Measurements from ENCODE around the gene C1orf35.

Gene C1orf35

DNA sequence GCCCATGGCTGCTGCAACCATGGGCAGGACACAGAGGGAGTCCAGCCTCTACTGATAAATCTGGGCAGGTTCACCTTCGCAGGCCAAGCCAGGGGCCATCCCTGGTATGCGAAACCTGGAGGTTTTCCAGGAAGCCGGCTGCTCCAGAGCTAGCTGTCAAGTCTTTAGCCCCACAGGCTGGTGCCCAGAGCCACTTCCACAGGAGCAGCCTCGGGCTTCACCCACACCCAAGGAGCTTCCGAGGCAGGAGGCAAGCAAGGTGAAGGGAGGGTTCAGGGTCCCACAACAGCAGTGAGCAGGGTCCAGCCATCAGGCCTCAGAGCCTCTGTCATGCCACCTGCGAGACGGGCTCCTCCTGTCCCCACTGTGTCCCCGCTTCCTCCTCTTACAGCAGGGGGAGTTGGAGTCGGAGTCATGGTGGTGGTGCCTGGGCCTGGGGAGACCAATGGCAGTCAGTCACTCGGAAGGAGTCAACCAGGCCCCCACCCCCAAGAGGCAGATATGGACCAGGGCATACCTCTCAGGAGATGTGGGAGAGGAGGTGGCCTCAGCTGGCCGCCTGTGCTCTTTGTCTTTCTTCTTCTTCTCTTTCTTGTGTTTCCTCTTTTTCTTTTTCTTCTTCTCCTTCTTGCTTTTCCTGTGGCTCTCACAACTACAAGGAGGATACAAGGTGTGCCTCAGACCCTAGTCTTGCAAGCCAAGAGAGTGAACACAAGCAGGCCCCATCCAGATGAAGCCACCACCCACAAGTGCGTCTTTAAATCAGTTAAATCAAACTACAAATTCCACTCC is 2.1 kb downstream of the C1orf35 start:
- DNase-seq: no peak
- no peak for TF ChIP-seq GATA1 (IDR thresholded peaks at IDR 0.05; ENCODE audit: low read depth, low read length)
- no peak for TF ChIP-seq POLR2A (IDR thresholded peaks at IDR 0.05; ENCODE audit: low read length)

DNA sequence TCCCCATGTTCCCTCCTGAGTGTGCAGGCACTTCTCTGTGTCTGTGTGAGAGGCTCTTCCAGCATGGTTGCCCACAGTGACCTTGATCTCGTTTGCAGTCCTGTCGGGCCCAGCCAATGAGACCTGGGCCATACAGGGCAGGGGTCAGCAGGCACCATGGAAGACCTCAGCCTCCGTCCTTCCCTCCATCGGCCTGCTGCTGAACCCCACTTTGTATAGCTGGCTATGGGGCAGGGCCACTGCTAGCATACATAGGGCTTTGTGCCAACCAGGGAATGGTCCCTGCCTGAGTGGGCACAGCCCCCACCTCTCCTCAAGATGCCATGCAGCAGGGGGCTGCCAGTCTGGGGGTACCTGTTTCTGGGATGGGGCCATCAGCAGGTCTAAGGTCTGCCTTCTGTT is 3.8 kb downstream of the C1orf35 start:
- no peak for DNase-seq
- TF ChIP-seq POLR2A (IDR thresholded peaks at IDR 0.05; ENCODE audit: low read length) (no peak), GATA1 (IDR thresholded peaks at IDR 0.05; ENCODE audit: low read depth, low read length) (no peak)

DNA sequence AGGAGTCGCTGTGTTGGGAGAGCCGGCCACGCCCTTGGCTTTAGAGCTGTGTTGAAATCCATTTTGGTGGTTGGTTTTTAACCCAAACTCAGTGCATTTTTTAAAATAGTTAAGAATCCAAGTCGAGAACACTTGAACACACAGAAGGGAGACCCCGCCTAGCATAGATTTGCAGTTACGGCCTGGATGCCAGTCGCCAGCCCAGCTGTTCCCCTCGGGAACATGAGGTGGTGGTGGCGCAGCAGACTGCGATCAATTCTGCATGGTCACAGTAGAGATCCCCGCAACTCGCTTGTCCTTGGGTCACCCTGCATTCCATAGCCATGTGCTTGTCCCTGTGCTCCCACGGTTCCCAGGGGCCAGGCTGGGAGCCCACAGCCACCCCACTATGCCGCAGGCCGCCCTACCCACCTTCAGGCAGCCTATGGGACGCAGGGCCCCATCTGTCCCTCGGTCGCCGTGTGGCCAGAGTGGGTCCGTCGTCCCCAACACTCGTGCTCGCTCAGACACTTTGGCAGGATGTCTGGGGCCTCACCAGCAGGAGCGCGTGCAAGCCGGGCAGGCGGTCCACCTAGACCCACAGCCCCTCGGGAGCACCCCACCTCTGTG is 4.7 kb downstream of the C1orf35 start:
- TF ChIP-seq GATA1 (IDR thresholded peaks at IDR 0.05; ENCODE audit: low read depth, low read length): no peak
- no peak for DNase-seq

DNA sequence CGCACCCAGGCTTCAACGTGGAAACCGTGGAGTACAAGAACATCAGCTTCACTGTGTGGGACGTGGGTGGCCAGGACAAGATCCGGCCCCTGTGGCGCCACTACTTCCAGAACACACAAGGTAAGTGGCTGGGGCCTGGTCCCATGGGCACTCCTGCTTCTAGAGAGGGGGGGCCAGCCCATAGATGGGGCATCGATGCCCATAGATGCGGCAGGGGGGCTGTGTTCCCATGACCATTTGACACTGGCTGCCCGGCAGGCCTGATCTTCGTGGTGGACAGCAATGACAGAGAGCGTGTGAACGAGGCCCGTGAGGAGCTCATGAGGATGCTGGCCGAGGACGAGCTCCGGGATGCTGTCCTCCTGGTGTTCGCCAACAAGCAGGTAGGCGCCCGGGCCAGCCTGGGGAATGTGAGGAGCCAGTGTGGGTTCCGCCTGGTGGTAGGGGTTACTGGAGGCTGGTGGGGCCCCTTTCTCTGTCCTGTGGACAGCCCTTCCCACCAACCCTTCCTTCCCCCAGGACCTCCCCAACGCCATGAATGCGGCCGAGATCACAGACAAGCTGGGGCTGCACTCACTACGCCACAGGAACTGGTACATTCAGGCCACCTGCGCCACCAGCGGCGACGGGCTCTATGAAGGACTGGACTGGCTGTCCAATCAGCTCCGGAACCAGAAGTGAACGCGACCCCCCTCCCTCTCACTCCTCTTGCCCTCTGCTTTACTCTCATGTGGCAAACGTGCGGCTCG is 5.6 kb downstream of the C1orf35 start:
- no peak for DNase-seq
- TF ChIP-seq GATA1 (IDR thresholded peaks at IDR 0.05; ENCODE audit: low read depth, low read length): no peak
- TF ChIP-seq POLR2A (IDR thresholded peaks at IDR 0.05; ENCODE audit: low read length): no peak

DNA sequence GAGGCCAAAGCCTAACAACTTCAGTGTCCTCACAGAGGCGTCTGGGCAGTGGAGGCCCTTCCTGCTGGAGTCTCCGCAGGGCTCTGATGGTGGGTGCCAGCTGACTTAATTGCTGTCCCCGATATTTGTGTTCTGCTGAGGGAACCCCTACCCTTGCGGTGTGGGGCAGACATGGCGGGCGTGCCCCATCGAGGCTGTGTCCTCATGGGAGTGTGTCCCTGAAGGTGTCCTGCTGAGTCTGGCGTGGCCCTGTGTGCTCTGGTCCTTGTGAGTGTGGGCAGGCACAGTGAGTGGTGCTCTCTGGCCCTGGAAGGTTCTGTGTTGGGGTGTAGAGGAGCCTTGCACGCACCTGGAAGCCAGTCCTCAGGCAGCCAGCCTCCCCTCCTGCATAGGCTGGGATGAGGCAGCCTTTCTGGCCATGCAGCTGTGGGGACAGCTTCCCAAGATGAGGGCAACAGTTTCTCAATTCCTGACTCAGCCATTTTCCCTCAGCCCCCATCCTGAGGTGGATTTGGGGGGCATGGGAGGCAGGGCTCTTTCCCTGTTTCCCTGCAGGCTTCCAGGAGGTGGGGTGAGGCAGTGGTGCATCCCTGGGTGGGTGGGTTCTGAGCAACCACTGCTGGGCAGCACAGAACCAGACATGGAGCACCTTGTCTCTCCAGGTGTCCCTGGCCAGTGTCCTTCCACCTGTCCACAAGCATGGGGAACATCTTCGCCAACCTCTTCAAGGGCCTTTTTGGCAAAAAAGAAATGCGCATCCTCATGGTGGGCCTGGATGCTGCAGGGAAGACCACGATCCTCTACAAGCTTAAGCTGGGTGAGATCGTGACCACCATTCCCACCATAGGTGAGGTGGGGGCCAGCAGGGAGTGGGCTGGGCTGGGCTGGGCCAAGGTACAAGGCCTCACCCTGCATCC is 6.5 kb downstream of the C1orf35 start:
- DNase-seq: no peak
- TF ChIP-seq POLR2A (IDR thresholded peaks at IDR 0.05; ENCODE audit: low read length): no peak
- TF ChIP-seq GATA1 (IDR thresholded peaks at IDR 0.05; ENCODE audit: low read depth, low read length): no peak

DNA sequence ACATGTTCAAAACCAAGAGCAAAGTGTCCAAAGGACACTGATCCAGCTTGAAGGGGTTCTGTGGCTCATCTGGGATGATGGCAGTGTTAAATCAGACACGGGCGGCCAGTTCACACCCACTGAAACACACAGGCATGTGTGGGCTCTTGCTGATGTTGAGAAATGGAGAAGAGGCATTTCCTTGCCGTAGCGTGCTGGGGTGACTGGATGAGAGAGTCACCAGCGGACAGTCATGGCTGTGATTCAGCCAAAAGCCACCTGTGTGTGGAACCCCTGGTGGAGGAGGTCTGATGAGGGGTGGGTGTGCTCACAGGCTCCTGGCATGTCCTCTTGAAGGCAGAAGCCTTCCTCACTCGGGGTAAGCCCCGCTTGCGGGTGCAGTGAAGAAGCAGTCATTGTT is 7.2 kb downstream of the C1orf35 start:
- no peak for TF ChIP-seq POLR2A (IDR thresholded peaks at IDR 0.05; ENCODE audit: low read length)
- DNase-seq: no peak

DNA sequence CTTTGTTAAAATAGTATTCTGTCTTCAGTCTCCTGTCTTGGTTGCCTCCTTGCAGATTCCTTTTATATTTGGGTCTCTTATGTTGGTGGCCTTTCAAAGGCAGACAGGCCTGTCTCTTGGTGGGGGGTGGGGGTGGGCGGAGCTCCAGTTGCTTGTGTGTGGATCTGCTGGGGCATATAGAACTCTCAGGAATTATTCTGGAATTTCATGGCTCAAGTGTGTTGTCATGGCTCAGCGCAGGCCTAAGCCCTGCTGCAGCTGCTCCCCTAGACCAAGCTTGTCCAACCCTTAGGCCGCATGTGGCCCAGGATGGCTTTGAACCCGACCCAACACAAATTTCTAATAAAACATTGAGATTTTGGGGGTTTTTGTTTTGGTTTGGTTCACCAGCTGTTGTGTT is 8.0 kb downstream of the C1orf35 start:
- no peak for DNase-seq
- TF ChIP-seq GATA1 (IDR thresholded peaks at IDR 0.05; ENCODE audit: low read depth, low read length): no peak
- no peak for TF ChIP-seq POLR2A (IDR thresholded peaks at IDR 0.05; ENCODE audit: low read length)

DNA sequence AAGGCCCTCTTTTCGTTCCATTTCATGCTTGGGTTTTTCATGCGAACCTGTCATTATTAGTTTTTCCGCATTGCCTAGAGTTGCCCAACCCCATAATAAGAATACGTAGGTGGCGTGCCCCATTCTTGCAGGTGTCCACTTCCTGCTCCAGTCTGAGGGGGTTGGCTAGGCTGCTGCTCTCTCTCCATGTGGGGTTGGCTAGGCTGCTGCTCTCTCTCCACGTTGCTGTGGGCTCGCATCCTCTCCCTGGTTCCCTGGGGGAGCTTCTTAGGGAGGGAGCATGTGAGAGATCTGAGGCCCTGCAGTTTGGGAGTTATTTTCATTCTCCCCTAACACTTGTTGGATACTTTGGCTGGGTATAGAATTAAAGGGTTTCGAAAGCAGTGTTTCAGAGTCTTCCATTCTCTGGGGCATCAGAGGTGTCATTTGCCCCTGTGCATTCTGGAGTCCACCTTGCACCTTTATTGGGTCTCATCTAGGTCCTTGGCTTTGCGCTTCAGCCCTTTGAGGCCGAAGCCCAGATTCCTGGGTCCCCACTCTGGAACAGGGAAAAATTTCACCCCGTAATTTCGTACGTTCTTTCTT is 8.6 kb downstream of the C1orf35 start:
- TF ChIP-seq GATA1 (IDR thresholded peaks at IDR 0.05; ENCODE audit: low read depth, low read length): no peak
- TF ChIP-seq POLR2A (IDR thresholded peaks at IDR 0.05; ENCODE audit: low read length): no peak

DNA sequence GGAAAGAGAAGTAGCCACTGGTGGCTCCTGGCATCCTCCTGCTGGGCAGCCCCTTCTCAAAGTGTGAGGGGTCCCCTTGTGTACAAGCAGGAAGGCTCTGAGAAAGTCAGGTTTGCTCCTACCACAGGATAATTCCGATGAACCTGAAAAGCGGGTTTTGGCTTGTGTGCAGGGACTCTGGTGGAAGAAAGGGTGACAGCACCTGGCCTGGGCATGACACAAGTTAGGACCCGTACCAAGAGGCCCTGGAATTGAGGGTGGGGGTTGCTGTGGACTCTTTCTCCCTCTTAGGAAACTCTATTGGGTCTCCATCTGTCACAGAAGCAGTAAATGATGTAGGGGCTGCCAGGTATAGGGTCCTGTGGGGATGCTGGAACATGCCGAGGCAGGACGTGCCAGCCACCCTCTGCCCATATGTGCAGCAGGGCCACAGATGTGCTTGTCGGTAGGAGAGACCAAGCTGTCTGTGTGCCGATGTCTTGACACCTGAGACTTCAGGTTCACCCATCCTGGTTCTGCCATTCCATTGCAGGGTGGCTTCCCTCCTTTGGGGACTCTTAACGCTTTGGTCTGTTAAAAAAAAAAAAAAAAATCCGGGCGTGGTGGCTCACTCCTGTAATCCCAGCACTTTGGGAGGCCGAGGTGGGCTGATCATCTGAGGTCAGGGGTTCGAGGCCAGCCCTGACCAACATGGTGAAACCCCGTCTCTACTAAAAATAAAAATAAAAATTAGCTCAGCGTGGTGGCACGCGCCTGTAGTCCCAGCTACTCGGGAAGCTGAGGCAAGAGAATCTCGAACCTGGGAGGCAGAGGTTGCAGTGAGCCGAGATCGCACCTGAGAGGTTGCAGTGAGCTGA is 9.8 kb downstream of the C1orf35 start:
- no peak for TF ChIP-seq GATA1 (IDR thresholded peaks at IDR 0.05; ENCODE audit: low read depth, low read length)
- no peak for TF ChIP-seq POLR2A (IDR thresholded peaks at IDR 0.05; ENCODE audit: low read length)
- no peak for DNase-seq

More for the DNA sequence above, 8.6 kb downstream of the C1orf35 start:
- no peak for DNase-seq

DNA sequence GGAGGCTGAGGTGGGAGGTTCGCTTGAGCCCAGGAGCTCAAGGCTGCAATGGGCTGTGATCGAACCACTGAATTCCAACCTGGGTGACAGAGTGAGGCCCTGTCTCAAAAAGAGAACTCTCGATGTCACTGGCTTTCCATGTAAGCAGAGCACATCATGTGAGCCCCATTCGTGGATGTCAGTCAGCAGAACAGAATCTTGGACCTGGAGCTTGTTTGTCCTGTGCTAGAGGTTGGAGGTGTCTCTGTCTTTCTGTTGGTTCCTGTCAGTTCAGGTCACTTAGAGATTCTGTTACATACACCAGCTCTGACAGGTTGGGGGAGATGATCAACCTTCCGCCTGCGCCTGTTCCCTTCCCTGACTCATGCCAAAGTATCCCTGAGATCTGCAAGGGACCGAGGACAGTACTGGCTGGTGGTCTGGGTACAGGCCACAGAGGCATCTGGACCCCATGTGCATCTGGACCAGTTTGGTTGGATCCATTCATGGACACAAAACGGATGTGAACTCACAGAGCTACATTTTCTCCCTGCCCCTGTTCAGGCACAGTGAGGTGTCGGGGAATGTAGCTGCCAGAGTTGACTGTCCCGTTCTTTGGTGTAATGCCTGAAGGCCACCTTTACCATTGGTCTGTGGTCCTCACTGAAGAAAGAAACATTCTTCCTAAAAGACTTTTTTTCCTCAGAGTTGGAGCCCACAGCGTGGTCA is 10.6 kb downstream of the C1orf35 start:
- DNase-seq: no peak
- TF ChIP-seq GATA1 (IDR thresholded peaks at IDR 0.05; ENCODE audit: low read depth, low read length): no peak
- no peak for TF ChIP-seq POLR2A (IDR thresholded peaks at IDR 0.05; ENCODE audit: low read length)

DNA sequence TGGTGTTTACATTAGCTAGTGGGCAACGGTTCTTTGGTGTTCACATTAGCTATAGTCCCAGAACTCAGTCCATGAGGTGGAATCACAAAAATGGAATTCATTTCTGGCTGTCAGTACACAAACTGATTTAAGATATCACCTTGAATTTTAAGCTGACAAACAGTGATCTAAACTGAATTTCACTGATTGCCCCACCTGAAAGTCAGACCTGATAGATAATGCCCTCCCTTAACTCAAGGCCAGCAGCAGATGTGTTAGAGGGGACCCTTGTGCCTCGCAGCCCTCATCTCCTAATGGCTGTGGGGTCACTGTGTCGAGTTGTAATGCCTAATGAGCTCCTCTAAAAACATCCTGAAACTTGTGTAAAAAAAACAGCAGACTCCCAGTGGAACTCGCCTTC is 12.0 kb downstream of the C1orf35 start:
- TF ChIP-seq GATA1 (IDR thresholded peaks at IDR 0.05; ENCODE audit: low read depth, low read length) (no peak), POLR2A (IDR thresholded peaks at IDR 0.05; ENCODE audit: low read length) (no peak)
- DNase-seq: no peak

DNA sequence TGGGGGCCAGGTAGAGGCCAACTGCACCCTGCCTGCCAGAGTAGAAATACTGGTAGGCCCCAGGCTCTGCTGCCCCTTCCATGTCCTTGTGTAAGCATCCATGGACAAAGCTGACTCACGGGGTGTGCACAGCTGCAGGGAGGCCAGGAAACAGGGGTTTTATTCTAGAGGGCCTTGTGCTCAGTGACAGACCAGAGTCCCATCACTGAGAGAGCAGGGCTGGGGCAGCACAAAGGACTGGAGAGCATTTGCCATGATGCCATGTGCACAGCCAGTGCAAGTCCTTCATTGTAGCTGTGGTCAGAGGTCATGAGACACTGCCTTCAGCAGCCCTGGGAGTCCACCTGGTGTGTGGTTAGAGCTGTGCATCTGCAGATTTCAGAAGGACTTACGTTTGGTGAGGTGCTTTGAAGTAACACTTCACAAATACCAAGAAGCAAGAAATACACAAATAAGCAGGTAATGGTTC is 12.5 kb downstream of the C1orf35 start:
- no peak for DNase-seq

More for the DNA sequence above, 12.5 kb downstream of the C1orf35 start:
- TF ChIP-seq GATA1 (IDR thresholded peaks at IDR 0.05; ENCODE audit: low read depth, low read length): no peak
- no peak for TF ChIP-seq POLR2A (IDR thresholded peaks at IDR 0.05; ENCODE audit: low read length)

All from erythroblast (primary cell).